Progenitor cell of endocrine pancreas (in vitro differentiated cells): ENCODE measurements around the gene CDK13. TPM values are rescaled to one million over a fixed set of nuclear protein-coding genes. Genes with fewer than 3 reads are reported as not detected.

ENCODE experiments used
- DNase-seq: peaks from one replicate; pipeline ENCODE4 v3.0.0; 2021; ENCODE audit warnings: low spot score; ENCODE audit not compliant: unreplicated experiment
- H3K27ac Mint-ChIP-seq: 2 replicates; pipeline ENCODE4 v1.8.0; 2021; ENCODE audit warnings: mild to moderate bottlenecking, moderate library complexity, mixed read lengths
- H3K27me3 Mint-ChIP-seq: 2 replicates; pipeline ENCODE4 v1.8.0; 2021; ENCODE audit warnings: mixed read lengths
- H3K36me3 Mint-ChIP-seq: 2 replicates; pipeline ENCODE4 v1.8.0; 2022; ENCODE audit warnings: mixed read lengths; ENCODE audit not compliant: insufficient read depth
- H3K4me1 Mint-ChIP-seq: 2 replicates; pipeline ENCODE4 v1.8.0; 2021; ENCODE audit warnings: low read depth, mixed read lengths
- H3K4me3 Mint-ChIP-seq: 2 replicates; pipeline ENCODE4 v1.8.0; 2021; ENCODE audit warnings: low read depth, mild to moderate bottlenecking, moderate library complexity, mixed read lengths
- H3K9me3 Mint-ChIP-seq: 2 replicates; pipeline ENCODE4 v1.8.0; 2021; ENCODE audit warnings: low read depth, mixed read lengths
- CTCF ChIP-seq: fragments of 200-600 bp; sonication (generic); IDR thresholded peaks from one replicate; pipeline ENCODE4 v1.5.0; 2021; ENCODE audit warnings: antibody characterized with exemption, mild to moderate bottlenecking; ENCODE audit not compliant: unreplicated experiment
- total RNA-seq: library from RNA; stranded (reverse); gene quantifications from 2 replicates; pipeline ENCODE4 v1.2.1, GENCODE V29; 2021

CDK13 gene
- total RNA-seq, 1 donor from 2014 or later, result 75.5 TPM

- no peak for DNase-seq
- H3K4me1 Mint-ChIP-seq, result peaks cover 9% of the 10 kb centered on the region
- no peak overlapping the region for H3K27ac Mint-ChIP-seq
- TF ChIP-seq CTCF, result no peak
- H3K4me3 Mint-ChIP-seq, result no peak overlapping the region
- no peaks in the 10 kb centered on the region for H3K9me3 Mint-ChIP-seq
- no peaks in the 10 kb centered on the region for H3K27me3 Mint-ChIP-seq
- H3K36me3 Mint-ChIP-seq, result peaks cover 17% of the 10 kb centered on the region
Measured at GRCh38 chr7:40095230-40095629, 145.2 kb downstream of the CDK13 start.

GRCh38 chr7:40095695-40096327 is 145.8 kb downstream of the CDK13 start:
- DNase-seq, result no peak
- Mint-ChIP-seq H3K4me1 (peaks cover 9% of the 10 kb centered on the region), H3K4me3 (no peak overlapping the region), H3K36me3 (peaks cover 15% of the 10 kb centered on the region), H3K27me3 (no peaks in the 10 kb centered on the region), H3K9me3 (no peaks in the 10 kb centered on the region), H3K27ac (no peak overlapping the region)
- no peak for TF ChIP-seq CTCF

- no peaks in the 10 kb centered on the region for H3K9me3 Mint-ChIP-seq
Measured at GRCh38 chr7:40097728-40098127, 147.7 kb downstream of the CDK13 start.

GRCh38 chr7:40098810-40099209 is 148.8 kb downstream of the CDK13 start:
- no peaks in the 10 kb centered on the region for H3K27me3 Mint-ChIP-seq
- peaks cover 10% of the 10 kb centered on the region for H3K36me3 Mint-ChIP-seq
- no peaks in the 10 kb centered on the region for H3K9me3 Mint-ChIP-seq
- DNase-seq, result no peak
- no peak overlapping the region for H3K4me3 Mint-ChIP-seq
- TF ChIP-seq CTCF, result no peak
- H3K27ac Mint-ChIP-seq, result no peak overlapping the region
- peaks cover 12% of the 10 kb centered on the region for H3K4me1 Mint-ChIP-seq

More at GRCh38 chr7:40097728-40098127, 147.7 kb downstream of the CDK13 start:
- no peak for TF ChIP-seq CTCF
- no peak overlapping the region for H3K27ac Mint-ChIP-seq
- no peak overlapping the region for H3K4me3 Mint-ChIP-seq
- peaks cover 10% of the 10 kb centered on the region for H3K4me1 Mint-ChIP-seq
- no peaks in the 10 kb centered on the region for H3K27me3 Mint-ChIP-seq
- no peak for DNase-seq
- H3K36me3 Mint-ChIP-seq, result peaks cover 12% of the 10 kb centered on the region

GRCh38 chr7:40099837-40100236 is 149.8 kb downstream of the CDK13 start:
- no peaks in the 10 kb centered on the region for H3K27me3 Mint-ChIP-seq
- DNase-seq, result no peak
- no peak overlapping the region for H3K27ac Mint-ChIP-seq
- no peak overlapping the region for H3K4me3 Mint-ChIP-seq
- H3K9me3 Mint-ChIP-seq, result no peaks in the 10 kb centered on the region
- no peak for TF ChIP-seq CTCF
- peaks cover 12% of the 10 kb centered on the region for H3K4me1 Mint-ChIP-seq
- H3K36me3 Mint-ChIP-seq, result peaks cover 2% of the 10 kb centered on the region
